Measurements from ENCODE around the gene CTXN1. TPM values are rescaled to one million over a fixed set of nuclear protein-coding genes. Genes with fewer than 3 reads are reported as not detected.

CTXN1 gene
- total RNA-seq, 1 donor from 2014 or later, result not detected

- intact Hi-C loops (cut with micrococcal nuclease), result no loop called here
- TF ChIP-seq, protein P1, sequence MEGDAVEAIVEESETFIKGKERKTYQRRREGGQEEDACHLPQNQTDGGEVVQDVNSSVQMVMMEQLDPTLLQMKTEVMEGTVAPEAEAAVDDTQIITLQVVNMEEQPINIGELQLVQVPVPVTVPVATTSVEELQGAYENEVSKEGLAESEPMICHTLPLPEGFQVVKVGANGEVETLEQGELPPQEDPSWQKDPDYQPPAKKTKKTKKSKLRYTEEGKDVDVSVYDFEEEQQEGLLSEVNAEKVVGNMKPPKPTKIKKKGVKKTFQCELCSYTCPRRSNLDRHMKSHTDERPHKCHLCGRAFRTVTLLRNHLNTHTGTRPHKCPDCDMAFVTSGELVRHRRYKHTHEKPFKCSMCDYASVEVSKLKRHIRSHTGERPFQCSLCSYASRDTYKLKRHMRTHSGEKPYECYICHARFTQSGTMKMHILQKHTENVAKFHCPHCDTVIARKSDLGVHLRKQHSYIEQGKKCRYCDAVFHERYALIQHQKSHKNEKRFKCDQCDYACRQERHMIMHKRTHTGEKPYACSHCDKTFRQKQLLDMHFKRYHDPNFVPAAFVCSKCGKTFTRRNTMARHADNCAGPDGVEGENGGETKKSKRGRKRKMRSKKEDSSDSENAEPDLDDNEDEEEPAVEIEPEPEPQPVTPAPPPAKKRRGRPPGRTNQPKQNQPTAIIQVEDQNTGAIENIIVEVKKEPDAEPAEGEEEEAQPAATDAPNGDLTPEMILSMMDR (IDR thresholded peaks at IDR 0.05), result no peak
- POLR2A ChIA-PET, result interaction anchor here (1.0 kb wide), 1 partner anchor 10 kb away, joined by 3 read pairs; the partner anchor contains the start of gene SNAPC2
- Mint-ChIP-seq H3K27me3 (peaks cover 8% of the 10 kb centered on the region), H3K4me1 (peaks cover 11% of the 10 kb centered on the region), H3K4me3 (no peak overlapping the region), H3K36me3 (ENCODE audit: low read depth) (peaks cover 45% of the 10 kb centered on the region), H3K27ac (no peak overlapping the region), H3K9me3 (no peaks in the 10 kb centered on the region)
- ATAC-seq (ENCODE audit: low read depth) (no peak), DNase-seq (no peak)
- CTCF ChIA-PET, result no interaction called here
Measured at GRCh38 chr19:7910321-7911161, 15.4 kb downstream of the CTXN1 start.

DNA sequence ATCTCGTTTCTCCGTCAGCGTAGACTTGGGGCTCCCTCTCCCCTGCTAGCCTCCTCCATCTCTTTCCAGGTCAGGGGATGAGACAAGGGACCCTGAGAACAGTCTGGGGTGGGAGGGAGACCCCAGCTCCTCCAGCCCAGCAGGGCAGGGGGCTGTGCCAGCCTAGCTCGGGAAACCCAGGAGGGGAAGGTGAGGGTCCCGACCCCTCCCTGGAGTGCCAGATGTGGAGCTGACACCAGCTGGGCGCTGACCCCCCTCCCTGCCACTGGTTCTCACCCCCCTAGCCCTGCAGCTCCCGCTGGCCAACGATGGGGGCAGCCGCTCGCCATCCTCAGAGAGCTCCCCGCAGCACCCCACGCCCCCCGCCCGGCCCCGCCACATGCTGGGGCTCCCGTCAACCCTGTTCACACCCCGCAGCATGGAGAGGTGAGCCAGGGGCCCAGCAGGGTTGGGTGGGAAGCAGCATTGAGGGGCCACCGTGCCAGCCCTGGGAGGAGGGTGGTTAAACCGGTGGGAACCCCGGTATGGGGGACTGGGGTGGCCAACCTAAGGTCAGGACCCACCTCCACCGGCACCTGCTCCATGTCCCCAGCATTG, 16.4 kb downstream of the CTXN1 start:
- TF ChIP-seq, protein P1 (IDR thresholded peaks at IDR 0.05), result no peak
- POLR2A ChIA-PET, result interaction anchor here (0.7 to 1.4 kb wide), 2 partner anchors 11 to 104 kb away, joined by 4 to 6 read pairs; partner anchors contain the start of gene SNAPC2
- no peaks in the 10 kb centered on the region for H3K9me3 Mint-ChIP-seq
- intact Hi-C loops (cut with micrococcal nuclease), result no loop called here
- ATAC-seq (ENCODE audit: low read depth) (no peak), DNase-seq (no peak)
- H3K27me3 Mint-ChIP-seq, result no peaks in the 10 kb centered on the region
- peaks cover 18% of the 10 kb centered on the region for H3K4me1 Mint-ChIP-seq
- H3K36me3 Mint-ChIP-seq (ENCODE audit: low read depth), result peaks cover 50% of the 10 kb centered on the region
- CTCF ChIA-PET, result no interaction called here
- no peak overlapping the region for H3K4me3 Mint-ChIP-seq
- no peak overlapping the region for H3K27ac Mint-ChIP-seq

DNA sequence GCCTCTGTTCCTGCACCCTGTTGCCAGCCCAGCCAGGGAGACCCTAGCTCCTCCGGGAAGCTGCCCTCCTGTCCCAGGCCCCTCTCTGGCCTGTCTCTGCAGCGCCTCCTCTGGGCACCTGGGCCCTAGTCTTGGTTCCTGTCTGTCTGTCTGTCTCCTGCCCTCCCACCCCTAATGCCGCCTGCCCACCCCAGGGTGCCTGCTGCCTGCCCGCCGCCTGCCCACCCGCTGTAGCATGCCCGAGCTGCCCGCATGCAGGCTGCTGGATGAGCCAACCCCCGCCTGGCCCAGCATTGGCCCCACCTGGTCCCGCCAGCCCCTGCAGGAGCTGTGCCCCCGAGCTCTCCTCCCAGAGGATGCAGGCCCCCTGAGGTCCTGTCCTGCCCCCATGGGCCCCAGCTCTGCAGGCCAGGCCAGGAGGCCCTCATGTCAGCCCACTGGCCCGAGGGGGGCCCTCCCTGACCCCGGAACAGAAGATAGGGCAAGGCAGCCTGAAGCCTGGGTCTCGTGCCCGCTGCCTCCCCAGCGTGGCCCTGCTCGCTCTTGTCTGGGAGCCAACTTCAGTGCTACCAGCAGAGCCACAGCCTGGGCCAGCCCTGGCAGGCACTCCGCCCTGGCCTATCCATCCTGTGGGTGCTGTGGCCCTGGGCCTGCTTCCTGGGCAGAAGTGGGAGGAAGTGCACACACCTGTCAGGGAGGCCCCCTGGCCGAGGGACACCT, 17.0 kb downstream of the CTXN1 start:
- TF ChIP-seq, protein P1 (IDR thresholded peaks at IDR 0.05), result no peak
- intact Hi-C loops (cut with micrococcal nuclease), result no loop called here
- H3K9me3 Mint-ChIP-seq, result no peaks in the 10 kb centered on the region
- H3K4me3 Mint-ChIP-seq, result no peak overlapping the region
- ATAC-seq (ENCODE audit: low read depth) (no peak), DNase-seq (no peak)
- no peaks in the 10 kb centered on the region for H3K27me3 Mint-ChIP-seq
- H3K4me1 Mint-ChIP-seq, result peaks cover 22% of the 10 kb centered on the region
- CTCF ChIA-PET, result no interaction called here
- H3K36me3 Mint-ChIP-seq (ENCODE audit: low read depth), result peaks cover 53% of the 10 kb centered on the region
- POLR2A ChIA-PET, result interaction anchor here (0.7 to 1.4 kb wide), 3 partner anchors 8 to 104 kb away, joined by 4 to 6 read pairs (median 4); partner anchors contain the start of gene SNAPC2
- H3K27ac Mint-ChIP-seq, result no peak overlapping the region

- no peak for DNase-seq
- peaks cover 25% of the 10 kb centered on the region for H3K4me1 Mint-ChIP-seq
- intact Hi-C loops (cut with micrococcal nuclease), result no loop called here
- H3K27ac Mint-ChIP-seq, result no peak overlapping the region
- ChIA-PET POLR2A (interaction anchor here (0.7 to 1.4 kb wide), 3 partner anchors 9 to 839 kb away, joined by 4 to 7 read pairs (median 4); partner anchors contain the start of gene SNAPC2), CTCF (no interaction called here)
- peaks cover 53% of the 10 kb centered on the region for H3K36me3 Mint-ChIP-seq (ENCODE audit: low read depth)
- no peaks in the 10 kb centered on the region for H3K9me3 Mint-ChIP-seq
- TF ChIP-seq, protein P1 (IDR thresholded peaks at IDR 0.05), result no peak
- H3K27me3 Mint-ChIP-seq, result no peaks in the 10 kb centered on the region
- ATAC-seq (ENCODE audit: low read depth), result no peak
- H3K4me3 Mint-ChIP-seq, result no peak overlapping the region
Measured at GRCh38 chr19:7908078-7908699, 17.7 kb downstream of the CTXN1 start.
